Stromal cell of bone marrow (primary cell): Measurements from ENCODE around the gene VAMP5.
"Not testable (repeated sequence)": the region's sequence is repeated elsewhere in the genome, so short reads cannot be mapped to it uniquely, and the experiment has no call there.

Experiments used
- DNase-seq: peaks from one replicate; pipeline ENCODE4 v3.0.0-alpha.2; 2012; ENCODE audit warnings: low read depth

Gene VAMP5, protein sequence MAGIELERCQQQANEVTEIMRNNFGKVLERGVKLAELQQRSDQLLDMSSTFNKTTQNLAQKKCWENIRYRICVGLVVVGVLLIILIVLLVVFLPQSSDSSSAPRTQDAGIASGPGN

DNA sequence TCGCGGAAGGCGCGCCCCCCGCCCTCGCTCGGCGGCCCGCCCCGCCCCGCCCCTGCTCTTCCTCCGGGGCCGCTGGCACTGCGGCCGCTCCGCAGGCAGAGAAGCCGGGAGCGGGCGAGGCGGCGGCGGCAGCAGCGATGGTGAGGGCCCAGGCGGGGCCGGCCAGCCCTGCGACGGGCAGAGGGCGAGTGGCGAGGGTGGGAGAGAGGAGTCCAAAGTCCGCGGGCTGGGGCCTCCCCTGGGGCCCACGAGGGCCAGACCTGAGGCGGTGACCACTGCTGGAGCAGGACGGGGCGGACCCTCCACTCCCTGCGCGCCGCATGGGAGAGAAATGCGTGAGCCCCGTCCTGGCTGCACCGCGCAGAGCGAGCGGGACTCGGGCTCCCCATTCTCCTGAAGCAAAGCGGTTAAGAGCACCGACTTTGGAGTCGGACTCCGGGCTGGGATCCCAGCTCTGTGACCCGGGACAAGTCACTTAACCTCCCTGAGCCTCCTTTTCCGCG, at the start of gene VAMP5:
VAMP5 (plus strand) TSS at position 78 of the 503 bp plus-strand sequence; CDS start at position 138, 60 bp downstream.
- DNase-seq = no peak

DNA sequence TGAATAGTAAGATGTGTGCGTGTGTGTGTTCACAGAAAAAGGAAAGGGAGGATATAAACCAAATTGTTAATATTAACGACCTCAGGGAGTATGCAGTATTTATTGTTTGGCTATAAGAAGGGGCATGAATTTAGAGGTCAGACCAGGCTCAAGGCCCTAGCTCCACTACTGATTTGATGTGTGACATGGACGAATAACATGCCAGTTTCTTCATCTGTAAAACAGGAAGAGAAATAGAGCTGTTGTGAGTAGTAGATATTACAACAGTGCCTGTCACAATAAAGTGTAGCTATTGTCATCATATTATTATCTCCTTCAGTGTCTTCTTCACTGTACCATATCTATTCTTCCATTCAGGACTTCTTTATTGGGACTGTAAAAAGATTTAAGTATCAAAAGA, 49.4 kb upstream of the VAMP5 start:
- DNase-seq = no peak

DNA sequence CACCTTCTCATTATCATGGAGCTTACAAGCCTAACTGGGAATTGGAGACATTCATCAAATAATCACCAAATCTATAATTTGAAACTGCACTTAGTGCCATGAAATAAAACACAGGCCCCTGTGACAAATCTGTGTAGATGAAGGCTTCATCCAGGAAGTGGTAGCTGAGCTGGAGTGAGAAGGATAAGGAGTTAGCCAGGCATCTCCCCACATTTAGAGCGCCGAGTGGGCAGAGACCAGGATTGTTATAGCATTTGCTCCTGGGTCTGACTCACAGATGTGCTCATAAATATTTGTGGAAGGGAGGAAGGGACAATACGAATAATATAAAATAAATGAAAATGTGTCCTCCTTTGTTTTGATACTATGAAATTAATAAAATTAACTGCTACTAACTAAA, 47.8 kb upstream of the VAMP5 start:
- peak; percentile 68 for DNase-seq

DNA sequence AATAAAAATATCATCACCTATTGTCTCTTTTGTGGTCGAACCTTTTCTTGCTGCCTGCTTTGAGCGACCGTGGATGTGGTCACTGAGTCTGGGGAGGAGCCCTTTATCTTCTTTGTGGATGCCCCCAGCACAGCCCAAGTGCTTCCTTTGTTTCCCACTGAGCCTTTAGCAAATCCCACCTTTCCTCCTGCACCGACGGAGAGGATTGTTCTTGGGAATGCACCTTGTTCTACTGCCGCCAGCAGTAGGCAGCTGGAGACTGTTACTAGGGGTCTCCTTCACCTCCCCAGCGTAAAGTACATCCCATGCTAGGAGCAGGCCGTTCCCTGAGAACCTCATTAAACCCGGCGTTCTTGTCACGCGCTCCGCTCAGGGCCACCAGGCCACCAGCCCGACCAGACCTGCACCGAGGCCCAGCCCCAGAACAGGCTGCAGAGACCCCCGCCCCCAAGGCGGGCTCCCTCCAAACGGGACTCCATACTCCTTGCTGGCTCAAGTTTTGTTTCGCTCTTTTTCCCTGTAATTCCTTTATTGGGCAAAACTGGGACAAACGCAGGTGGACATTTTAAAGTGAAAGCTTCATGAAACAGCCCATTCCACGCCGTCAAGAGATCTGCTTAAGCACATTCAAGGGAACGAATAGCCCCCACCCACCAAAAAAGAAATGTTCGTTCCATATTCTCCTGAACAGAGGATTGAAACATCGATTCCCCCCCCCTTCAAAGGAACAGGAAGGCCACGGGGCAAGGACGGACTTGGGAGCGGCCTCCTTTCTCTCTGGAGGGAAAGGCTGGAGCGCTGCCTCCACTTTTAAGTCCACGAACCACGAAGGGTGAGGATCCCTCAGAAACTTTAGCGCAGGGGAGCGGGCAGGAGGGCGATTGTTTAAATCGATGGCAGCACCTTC, 46.4 kb upstream of the VAMP5 start:
- DNase-seq = no peak

DNA sequence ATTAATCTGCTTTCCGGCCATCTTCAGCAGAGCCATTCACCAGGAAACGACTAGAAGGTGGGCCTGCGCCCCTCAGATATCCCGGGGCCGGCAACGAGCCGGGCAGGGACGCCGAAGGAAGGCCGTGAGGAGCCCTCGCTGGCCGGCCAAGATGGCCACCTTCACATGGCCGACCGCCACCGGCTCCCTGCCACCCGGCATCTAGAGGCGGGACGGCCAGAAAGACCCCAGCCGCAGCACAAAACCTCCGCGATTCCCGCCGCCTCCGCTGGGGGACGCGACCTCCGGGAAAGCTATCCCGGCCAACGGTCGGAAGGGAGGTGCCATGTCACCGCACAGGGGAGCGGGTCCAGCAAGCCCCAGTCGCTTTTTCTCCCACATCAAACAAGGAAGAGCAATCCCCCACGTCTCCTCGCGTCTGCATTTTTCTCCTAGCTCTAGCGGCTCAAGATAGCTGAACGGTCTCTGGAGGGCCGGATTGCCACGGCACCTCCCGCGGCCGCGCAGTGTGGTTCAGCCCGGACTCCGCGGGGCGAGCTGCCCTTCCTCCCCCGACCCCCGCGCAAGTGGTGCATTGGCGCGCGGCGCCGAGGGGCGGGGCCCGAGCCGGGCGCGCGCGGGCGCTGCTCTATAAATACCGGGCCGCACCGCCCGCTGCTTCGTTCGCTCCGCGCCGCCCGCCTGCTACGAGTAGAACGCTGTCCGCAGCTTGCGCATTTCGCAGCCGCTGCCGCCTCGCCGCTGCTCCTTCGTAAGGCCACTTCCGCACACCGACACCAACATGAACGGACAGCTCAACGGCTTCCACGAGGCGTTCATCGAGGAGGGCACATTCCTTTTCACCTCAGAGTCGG, 45.5 kb upstream of the VAMP5 start, which contains the start of gene MAT2A:
MAT2A (plus strand) TSS at position 662 of the 854 bp plus-strand sequence; CDS start at position 782, 120 bp downstream.
- peak; percentile 76 for DNase-seq

DNA sequence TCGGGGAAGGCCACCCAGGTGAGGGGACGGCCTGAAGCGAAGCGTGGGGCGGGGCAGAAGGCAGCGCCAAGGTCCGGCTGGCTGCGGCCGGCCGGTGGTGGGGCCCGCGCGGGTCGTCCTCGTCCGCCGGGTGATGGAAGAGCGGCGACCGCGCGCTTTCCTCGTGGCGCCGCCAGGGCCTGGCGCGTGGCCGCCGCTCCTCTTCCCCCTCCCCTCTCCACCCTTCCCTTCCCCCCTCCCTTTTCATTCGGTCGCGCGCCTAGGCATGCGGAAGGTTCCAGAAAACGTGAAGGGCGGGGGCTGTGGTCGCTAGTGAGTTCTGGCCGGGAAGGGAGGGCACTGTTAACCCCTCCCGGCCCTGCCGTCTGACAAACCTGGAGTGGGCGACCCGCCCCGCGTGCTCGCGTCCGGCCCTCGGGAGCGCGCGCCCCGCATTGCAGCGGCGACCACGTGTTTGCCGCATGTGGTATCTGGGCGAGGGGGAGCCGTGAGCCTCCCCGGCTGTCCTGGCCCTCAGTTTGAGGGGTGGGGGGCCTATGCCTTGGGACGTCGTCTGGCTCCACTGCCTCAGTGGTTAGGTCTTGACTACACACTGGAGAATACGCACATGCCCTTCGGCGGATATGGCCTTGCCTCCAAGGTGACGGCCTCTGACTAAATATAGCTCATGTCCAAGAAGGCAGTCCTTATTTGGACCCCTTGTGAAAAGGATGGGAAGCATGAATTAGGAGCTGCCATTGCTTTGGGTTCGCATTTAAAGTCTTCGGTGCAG, 44.7 kb upstream of the VAMP5 start:
- peak; percentile 46 for DNase-seq

DNA sequence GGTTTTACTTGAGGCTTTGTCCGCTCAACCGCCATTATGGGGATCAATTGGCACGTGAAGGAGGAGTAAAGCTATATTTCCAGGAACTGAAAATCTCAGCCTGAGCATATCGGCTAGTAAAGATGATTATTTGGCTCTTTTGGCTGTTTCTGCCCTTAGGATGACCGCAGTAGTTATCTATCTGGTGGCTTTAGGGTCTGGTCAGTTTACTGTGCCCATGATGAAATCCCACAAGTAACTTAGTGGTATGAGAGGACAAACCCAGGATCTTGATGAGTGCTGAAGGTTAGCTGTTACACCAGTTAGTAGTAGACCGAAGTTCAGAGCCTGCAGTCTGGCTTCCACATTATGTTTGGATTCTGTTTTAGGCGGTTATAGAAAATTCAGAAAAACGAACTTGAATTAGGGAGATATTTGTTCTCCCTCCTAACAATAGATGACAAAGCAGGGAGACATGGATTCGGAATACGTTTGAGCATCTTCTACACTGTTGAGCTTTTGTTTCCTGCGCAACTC, 44.0 kb upstream of the VAMP5 start:
- DNase-seq = no peak

DNA sequence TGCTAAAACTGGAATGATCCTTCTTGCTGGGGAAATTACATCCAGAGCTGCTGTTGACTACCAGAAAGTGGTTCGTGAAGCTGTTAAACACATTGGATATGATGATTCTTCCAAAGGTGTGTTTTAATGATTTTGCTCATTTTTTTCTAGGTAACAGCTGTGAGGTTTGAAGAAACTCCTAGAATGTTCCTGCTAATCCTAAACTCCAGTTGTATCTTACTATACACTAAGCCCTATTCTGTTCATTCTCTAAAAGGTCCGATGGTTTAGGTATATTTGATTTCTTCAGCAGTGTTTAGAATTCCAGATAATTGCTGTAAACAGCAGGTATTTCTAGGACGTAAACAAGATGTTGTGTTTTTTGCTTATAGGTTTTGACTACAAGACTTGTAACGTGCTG, 43.0 kb upstream of the VAMP5 start:
- DNase-seq = no peak

DNA sequence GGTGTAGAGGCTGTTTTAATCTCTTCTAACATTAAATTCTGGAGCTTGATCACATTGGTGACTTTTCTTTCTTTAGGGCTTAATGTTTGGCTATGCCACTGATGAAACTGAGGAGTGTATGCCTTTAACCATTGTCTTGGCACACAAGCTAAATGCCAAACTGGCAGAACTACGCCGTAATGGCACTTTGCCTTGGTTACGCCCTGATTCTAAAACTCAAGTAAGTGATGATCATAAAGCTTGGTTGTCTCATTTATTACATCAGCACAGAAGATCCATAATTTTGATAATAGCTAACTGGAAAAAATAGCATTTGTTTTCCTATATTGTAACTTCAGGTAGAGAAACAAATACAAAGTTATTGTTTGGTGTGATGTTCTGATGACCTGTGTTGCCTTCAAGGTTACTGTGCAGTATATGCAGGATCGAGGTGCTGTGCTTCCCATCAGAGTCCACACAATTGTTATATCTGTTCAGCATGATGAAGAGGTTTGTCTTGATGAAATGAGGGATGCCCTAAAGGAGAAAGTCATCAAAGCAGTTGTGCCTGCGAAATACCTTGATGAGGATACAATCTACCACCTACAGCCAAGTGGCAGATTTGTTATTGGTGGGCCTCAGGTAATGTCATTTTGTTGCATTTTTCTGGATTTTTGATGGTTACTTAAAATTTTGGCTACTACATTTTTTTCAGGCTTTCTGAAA, 42.3 kb upstream of the VAMP5 start:
- DNase-seq = no peak

DNA sequence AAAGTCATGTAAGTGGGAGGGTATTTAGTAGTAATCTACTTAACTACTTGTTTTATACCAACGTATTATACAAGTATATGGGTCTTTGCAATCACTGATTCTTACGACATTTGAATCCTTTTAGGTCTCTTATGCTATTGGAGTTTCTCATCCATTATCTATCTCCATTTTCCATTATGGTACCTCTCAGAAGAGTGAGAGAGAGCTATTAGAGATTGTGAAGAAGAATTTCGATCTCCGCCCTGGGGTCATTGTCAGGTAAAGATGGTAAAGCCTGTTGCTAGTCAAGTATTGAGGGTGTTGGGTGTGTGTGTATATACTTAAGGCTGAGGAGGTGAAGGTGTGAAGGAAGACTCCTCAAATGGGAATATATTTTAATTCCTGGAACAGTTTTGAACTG, 41.5 kb upstream of the VAMP5 start:
- DNase-seq = no peak

DNA sequence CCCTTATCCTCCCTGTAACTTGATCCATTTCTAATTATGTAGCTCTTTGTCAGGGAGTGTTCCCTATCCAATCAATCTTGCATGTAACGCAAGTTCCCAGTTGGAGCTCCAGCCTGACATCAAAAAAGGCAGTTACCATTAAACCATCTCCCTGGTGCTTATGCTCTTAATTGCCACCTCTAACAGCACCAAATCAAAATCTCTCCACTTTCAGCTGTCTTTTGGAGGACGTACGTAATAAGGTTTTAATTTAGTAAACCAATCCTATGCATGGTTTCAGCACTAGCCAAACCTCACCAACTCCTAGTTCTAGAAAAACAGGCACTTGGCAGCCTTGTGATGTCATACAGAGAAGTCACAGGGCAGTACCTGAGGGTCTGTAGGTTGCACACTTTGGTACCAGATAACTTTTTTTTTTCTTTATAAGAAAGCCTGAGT, 40.0 kb upstream of the VAMP5 start:
- DNase-seq = not testable (repeated sequence)

DNA sequence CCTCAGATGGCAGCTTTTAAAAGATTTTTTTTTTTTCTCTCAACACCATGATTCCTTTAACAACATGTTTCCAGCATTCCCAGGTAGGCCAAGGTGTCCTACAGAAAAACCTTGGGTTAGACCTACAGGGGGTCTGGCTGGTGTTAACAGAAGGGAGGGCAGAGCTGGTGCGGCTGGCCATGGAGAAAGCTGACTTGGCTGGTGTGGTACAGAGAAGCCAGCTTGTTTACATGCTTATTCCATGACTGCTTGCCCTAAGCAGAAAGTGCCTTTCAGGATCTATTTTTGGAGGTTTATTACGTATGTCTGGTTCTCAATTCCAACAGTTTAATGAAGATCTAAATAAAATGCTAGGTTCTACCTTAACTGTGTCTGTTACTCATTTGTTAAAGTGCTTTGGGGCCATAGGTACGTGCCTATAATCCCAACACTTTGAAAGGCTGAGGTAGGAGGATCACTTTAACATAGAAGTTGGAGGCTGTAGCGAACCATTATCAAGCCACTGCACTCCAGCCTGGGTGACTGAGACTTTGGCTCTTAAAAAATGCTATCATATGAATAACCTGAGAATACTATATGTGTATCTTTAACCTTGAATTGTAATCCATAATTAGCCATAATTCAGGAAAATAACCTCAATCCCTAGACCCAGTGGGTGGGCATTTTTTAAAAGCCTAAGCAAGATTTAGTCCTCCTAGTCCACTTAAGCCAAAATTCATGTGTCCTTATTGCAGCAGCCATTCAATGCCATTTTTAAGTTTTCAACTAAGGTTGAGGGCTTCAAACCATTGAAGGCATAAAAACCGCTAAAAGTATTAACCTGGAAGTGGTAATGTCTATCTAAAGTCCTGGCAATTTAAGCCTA, 39.1 kb upstream of the VAMP5 start:
- not testable (repeated sequence) for DNase-seq

DNA sequence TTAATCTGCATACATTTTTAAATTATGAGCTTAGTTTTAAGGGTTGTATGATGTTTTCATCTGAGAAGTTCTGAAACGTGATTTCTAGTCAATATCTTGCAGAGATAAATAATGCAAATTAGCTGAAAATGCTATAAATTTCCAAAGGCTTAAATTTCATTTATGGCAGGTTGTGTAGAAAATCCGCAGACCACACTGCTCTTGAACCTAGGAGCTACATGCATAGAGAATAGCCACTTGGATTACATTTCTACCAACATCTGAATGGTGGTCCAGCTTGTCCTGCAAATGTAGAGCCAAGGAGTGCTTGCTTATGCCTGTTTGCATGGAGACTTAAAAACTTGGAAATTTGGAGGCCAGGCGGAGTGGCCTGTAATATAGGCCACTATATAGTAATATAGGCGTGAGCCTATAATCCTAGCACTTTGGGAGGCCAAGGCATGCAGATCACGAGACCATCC, 38.4 kb upstream of the VAMP5 start:
- DNase-seq = no peak

DNA sequence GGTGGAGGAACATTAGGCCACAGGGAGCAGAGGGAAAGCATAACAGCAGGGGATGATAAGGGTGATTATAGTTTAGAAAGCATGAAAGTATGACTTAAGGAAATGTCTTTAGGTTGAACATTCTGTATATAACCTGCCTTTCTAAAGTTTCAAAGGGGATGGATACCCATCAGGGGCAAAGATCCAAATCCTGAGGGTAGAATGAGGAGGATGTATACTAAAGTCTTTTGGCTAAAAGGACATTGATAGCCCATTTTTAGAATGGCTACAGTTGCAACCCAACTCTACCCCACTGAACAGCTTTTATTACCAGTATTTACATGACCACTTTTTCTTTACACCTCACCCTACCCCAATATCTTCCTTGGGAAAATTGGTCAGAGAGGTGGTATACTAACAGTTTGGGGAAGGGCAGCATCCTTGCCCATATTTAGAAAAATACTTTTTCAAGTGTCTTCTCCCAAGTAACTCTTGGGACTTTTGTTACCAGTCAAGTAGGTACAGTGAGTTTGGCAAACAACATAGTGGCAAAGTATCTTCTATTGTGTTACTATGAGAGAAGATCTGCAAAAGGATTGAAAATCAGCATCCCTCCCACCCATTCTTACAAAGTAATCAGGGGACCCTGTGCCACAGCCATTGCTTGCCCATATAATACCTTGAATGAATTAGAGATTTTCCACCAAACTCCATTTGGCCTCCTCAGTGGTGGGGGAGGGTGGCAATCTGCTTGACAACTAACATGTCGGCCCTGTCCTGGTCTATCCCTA, 37.0 kb upstream of the VAMP5 start:
- peak; percentile 25 for DNase-seq

DNA sequence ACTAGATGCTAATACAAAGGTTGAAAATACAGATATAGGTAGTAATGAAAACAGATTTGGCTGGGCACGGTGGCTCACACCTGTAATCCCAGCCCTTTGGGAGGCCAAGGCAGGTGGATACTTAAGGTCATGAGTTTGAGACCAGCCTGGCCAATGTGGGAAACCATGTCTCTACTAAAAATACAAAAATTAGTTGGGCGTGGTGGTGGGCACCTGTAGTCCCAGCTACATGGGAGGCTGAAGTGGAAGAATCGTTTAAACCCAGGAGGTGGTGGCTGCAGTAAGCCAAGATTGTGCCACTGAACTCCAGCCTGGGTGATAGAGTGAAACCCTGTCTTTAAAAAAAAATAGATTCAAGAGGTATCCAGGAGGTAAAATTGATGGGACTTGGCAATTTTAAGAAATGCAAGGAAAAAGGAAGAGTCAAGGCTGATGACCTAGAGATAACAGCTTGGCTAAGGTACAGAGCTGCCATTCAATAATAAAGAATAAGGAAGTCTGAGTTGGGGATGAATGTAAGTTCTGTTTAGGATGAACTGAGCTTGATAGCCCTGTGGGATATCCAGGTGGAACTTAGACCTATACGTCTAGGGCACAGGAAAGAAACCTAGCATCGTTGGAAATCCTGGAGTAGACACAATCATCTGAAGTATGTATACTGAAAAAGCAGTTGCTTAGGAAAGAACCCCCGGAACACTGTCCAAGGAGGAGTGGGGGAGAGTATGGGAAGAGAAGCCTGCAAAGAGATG, 36.2 kb upstream of the VAMP5 start:
- no peak for DNase-seq

DNA sequence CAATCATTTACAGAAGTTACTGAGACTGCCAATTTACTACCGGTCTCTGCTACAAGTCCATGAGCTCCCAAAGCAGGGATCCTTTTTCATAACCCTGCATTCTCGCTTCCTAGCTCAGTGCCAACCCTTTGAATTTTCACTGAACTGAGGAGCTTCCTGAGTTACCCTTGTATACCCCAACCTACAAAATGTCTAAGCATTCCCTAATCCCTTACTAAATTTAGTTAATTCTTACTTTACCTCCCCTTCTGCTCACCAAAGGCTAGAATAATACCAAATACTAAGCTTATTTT, 35.7 kb upstream of the VAMP5 start:
- DNase-seq = no peak

DNA sequence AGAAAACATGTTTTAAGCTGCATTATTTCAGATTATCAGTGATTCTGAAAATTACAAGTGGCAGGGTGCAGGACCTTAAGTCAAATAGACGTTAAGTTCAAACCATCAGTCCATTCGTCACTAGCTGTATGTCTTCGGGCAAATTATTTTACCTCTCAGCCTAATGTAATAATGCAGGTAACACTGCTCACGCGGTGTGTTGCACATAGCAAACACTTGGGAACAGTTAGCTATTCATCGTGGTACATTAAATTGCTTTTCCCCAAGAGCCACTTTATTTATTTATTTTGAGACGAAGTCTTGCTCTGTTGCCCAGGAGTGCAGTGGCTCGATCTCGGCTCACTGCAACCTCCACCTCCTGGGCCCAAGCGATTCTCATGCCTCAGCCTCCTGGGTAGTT, 35.1 kb upstream of the VAMP5 start:
- no peak for DNase-seq

DNA sequence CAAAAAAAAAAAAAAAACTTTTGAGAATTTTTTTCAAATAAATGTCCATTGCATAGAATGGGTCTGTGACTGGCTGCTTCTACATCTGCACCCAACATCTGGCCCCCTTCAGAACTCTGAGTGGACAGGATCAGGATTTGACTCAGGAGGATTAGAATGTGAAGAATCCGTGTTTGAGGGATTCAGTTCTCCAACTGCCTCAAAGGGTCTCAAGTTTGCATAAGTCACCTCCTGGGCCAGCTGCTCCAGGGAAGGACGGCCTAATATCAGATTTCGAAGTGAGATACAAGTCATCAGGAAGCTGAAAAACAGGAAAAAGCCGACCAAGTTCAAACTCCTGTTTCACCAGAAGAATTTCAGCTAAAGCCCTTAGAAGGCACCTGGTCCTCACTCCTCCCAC, 34.4 kb upstream of the VAMP5 start:
- peak; percentile 42 for DNase-seq
